D341Med (cell line): Measurements from ENCODE around the gene IFNL3.

Source experiments
- DNase-seq: peaks from one replicate; pipeline ENCODE4 v3.0.0; 2012; ENCODE audit warnings: low spot score

IFNL3 gene

DNA sequence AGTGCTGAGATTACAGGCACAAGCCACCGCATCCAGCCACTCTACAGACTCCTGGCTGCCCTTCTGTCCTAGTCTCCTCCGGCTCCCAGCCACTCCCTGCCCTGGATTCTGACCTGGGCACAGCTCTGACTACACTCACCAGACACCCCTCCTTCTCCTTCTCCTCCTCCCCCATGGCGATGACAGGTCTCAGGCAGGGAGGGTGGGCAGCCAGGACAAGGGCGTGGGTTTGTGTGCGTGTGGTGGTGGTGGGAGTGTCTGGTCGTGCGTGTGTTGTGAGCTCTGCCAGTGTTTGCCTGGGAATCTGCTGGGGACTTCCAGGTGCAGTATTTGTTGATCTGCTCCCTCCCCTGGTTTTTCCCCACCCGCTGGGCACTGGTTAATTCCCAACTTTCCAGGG lies 51.0 kb downstream of the IFNL3 start:
- peak; percentile 27 for DNase-seq
